Sigmoid colon (tissue), 4 donors: ENCODE results near the gene KCNIP1.

Source experiments
- POLR2A ChIP-seq, 2 donors: fragments of 450-650 bp; IDR thresholded peaks; one replicate each; pipeline ENCODE4 v1.6.1; 2016; ENCODE audit warnings: antibody characterized with exemption in 2 of 2, mild to moderate bottlenecking in 2 of 2, moderate library complexity in 2 of 2
- POLR2AphosphoS5 ChIP-seq, 4 donors: sonication (generic); formaldehyde crosslinking; IDR thresholded peaks; one replicate each; pipeline ENCODE4 v1.6.1; 2017; ENCODE audit warnings: antibody characterized with exemption in 4 of 4
- TF ChIP-seq, protein P1 (sequence below), 4 experiments: fragments of 450-650 bp in 3 of 4; fragments of 200-600 bp in 1 of 4; IDR thresholded peaks; one replicate each; pipeline ENCODE4 v1.5.1; 2016 to 2019; ENCODE audit warnings: antibody characterized with exemption in 4 of 4, mild to moderate bottlenecking in 3 of 4, moderate library complexity in 2 of 4

GRCh38 chr5:170597109-170597751 is 93.4 kb downstream of the KCNIP1 start:
- TF ChIP-seq, protein P1, sequence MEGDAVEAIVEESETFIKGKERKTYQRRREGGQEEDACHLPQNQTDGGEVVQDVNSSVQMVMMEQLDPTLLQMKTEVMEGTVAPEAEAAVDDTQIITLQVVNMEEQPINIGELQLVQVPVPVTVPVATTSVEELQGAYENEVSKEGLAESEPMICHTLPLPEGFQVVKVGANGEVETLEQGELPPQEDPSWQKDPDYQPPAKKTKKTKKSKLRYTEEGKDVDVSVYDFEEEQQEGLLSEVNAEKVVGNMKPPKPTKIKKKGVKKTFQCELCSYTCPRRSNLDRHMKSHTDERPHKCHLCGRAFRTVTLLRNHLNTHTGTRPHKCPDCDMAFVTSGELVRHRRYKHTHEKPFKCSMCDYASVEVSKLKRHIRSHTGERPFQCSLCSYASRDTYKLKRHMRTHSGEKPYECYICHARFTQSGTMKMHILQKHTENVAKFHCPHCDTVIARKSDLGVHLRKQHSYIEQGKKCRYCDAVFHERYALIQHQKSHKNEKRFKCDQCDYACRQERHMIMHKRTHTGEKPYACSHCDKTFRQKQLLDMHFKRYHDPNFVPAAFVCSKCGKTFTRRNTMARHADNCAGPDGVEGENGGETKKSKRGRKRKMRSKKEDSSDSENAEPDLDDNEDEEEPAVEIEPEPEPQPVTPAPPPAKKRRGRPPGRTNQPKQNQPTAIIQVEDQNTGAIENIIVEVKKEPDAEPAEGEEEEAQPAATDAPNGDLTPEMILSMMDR (IDR thresholded peaks at IDR 0.05): no peak
- TF ChIP-seq POLR2AphosphoS5 (IDR thresholded peaks at IDR 0.05) (no peak), POLR2A (IDR thresholded peaks at IDR 0.05) (no peak)
